ENCODE results near the gene ABCD1.

Gene ABCD1

DNA sequence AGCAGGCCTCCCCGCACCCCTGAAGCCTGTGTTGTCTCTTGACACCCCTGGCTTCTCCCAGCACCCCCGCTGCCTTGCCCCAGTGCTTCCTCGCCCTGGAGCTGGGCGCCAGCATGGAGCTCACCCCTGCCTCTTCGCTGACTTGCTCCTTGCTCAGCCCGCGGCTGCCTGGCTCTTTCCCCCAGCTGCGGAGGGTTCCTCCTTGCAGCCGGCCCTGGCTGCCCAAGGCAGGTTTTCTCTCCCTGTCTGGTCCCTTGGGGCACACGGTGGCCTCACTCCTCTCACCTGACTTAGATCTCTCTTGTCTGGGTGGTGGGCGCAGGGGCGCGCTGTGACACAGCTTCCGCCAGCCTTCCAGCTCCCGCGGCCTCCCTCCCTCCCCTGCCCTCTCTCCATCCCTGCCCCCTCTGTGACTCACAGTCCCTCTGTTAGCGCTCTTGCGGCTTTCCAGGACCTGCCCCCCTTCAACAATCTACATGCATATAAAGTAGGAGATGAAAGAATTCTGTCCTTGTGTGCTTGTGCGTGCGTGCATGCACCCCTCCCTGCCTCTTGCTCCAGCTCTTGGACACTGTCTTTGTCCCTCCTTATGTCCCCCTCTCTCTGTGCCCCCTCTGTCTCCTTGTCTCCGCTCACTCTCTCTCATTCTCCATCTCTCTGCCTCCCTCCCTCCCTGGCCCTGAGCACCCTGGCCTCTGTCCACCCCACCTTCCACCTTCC is 41.6 kb downstream of the ABCD1 start:
- TF ChIP-seq, protein P1, sequence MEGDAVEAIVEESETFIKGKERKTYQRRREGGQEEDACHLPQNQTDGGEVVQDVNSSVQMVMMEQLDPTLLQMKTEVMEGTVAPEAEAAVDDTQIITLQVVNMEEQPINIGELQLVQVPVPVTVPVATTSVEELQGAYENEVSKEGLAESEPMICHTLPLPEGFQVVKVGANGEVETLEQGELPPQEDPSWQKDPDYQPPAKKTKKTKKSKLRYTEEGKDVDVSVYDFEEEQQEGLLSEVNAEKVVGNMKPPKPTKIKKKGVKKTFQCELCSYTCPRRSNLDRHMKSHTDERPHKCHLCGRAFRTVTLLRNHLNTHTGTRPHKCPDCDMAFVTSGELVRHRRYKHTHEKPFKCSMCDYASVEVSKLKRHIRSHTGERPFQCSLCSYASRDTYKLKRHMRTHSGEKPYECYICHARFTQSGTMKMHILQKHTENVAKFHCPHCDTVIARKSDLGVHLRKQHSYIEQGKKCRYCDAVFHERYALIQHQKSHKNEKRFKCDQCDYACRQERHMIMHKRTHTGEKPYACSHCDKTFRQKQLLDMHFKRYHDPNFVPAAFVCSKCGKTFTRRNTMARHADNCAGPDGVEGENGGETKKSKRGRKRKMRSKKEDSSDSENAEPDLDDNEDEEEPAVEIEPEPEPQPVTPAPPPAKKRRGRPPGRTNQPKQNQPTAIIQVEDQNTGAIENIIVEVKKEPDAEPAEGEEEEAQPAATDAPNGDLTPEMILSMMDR (IDR thresholded peaks at IDR 0.05; ENCODE audit: low read depth, low read length): no peak
- peak overlapping the region; percentile 36 for H3K4me3 ChIP-seq (ENCODE audit: low read depth, low read length)
- DNase-seq (ENCODE audit: low read depth, low spot score): peak; percentile 73
- in situ Hi-C loops (cut with HindIII; ENCODE audit: low sequenced_read_pairs): no loop called here

DNA sequence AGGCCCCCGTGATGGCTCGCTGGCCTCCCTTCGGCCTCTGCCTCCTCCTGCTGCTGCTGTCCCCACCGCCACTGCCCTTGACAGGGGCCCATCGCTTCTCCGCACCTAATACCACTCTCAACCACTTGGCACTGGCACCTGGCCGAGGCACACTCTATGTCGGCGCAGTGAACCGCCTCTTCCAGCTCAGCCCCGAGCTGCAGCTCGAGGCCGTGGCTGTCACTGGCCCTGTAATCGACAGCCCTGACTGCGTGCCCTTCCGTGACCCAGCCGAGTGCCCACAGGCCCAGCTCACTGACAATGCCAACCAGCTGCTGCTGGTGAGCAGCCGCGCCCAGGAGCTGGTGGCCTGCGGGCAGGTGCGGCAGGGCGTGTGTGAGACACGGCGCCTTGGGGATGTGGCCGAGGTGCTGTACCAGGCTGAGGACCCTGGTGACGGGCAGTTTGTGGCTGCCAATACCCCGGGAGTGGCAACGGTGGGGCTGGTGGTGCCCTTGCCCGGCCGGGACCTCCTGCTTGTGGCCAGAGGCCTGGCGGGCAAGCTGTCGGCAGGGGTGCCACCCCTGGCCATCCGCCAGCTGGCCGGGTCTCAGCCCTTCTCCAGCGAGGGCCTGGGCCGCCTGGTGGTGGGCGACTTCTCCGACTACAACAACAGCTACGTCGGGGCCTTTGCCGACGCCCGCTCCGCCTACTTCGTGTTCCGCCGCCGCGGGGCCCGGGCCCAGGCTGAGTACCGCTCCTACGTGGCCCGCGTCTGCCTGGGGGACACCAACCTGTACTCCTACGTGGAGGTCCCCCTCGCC is 42.4 kb downstream of the ABCD1 start:
- in situ Hi-C loops (cut with HindIII; ENCODE audit: low sequenced_read_pairs): no loop called here
- TF ChIP-seq, protein P1 (IDR thresholded peaks at IDR 0.05; ENCODE audit: low read depth, low read length): no peak
- no peak overlapping the region for H3K4me3 ChIP-seq (ENCODE audit: low read depth, low read length)
- no peak for DNase-seq (ENCODE audit: low read depth, low spot score)

- no peak for DNase-seq (ENCODE audit: low read depth, low spot score)
- H3K4me3 ChIP-seq (ENCODE audit: low read depth, low read length): no peak overlapping the region
- in situ Hi-C loops (cut with HindIII; ENCODE audit: low sequenced_read_pairs): no loop called here
- TF ChIP-seq, protein P1 (IDR thresholded peaks at IDR 0.05; ENCODE audit: low read depth, low read length): no peak
Observed at GRCh38 chrX:153767674-153768055, 43.0 kb downstream of the ABCD1 start.

DNA sequence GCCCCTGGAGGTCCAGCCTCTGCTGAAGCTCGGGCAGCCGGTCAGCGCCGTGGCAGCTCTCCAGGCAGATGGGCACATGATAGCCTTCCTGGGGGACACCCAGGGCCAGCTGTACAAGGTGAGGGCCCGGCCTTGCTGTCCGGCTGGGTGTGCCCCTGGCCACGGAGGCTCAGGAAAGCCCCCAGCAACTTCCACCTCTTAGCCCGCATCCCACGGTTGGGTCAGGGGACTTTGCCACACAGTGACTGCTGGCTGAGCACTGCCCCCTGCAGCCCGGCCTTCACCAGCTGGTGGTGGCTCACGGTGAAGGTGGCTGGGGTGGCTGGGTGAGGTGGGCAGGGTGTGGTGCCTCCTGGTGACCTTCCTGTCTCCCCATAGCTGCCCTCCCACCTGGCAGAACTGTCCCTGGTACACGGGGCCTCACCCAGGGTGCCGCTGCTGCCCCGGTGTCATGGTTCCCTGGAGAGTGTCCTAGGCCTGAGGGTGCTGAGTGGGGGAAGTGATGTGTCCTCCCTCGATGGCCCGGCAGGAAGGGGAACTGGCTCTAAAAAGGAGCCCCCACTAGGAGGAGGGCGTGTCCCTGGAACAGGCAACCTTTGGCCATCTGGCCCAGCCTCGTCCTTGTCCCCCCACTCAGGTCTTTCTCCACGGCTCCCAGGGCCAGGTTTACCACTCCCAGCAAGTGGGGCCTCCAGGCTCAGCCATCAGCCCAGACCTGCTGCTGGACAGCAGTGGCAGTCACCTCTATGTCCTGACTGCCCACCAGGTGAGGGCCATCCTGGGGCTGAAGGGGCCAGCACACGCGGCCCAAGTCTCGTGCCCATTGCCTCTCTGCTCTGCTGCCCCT is 43.9 kb downstream of the ABCD1 start:
- in situ Hi-C loops (cut with HindIII; ENCODE audit: low sequenced_read_pairs): no loop called here
- DNase-seq (ENCODE audit: low read depth, low spot score): no peak
- TF ChIP-seq, protein P1 (IDR thresholded peaks at IDR 0.05; ENCODE audit: low read depth, low read length): no peak
- no peak overlapping the region for H3K4me3 ChIP-seq (ENCODE audit: low read depth, low read length)

DNA sequence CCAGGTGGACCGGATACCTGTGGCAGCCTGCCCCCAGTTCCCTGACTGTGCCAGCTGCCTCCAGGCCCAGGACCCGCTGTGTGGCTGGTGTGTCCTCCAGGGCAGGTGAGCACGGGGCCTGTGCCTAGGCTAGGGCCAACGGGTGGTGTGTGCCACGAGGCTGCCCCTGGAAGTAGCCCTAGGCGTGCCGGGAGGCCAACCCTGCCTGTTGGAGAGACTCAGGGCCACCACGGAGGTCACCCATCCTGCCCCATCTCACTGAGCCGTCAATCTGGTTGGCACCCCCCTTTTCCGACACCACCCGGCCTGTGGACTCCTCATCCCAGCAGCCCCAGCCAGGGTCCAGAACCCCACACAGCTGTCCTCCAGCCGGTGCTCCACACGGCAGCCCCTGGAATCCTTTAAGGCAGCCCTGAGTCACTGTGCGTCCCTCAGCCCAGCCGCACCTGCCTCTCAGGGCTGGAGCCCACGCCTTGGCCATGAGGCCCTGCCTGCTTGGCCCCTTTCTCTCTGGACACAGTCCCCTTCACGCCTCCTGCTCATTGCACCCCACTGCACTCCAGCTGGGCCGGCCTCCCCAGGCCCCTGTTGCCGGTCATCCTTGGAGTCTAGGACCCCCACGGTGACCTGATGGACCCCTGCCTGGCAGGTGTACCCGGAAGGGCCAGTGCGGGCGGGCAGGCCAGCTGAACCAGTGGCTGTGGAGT is 44.7 kb downstream of the ABCD1 start:
- in situ Hi-C loops (cut with HindIII; ENCODE audit: low sequenced_read_pairs): no loop called here
- H3K4me3 ChIP-seq (ENCODE audit: low read depth, low read length): no peak overlapping the region
- TF ChIP-seq, protein P1 (IDR thresholded peaks at IDR 0.05; ENCODE audit: low read depth, low read length): no peak
- DNase-seq (ENCODE audit: low read depth, low spot score): no peak

All from astrocyte of the spinal cord (primary cell).